Mesothelial cell of epicardium (in vitro differentiated cells): ENCODE data around the gene MYPOP. TPM values are rescaled to one million over a fixed set of nuclear protein-coding genes. Genes with fewer than 3 reads are reported as not detected.

ENCODE experiments used
- DNase-seq, 2 experiments: peaks; one replicate each; pipeline ENCODE4 v3.0.0; 2021; ENCODE audit warnings: low spot score in 2 of 2; ENCODE audit not compliant: unreplicated experiment in 2 of 2
- H3K27ac Mint-ChIP-seq: 2 replicates; pipeline ENCODE4 v1.8.0; 2021; ENCODE audit warnings: mixed read lengths
- H3K27me3 Mint-ChIP-seq: 2 replicates; pipeline ENCODE4 v1.8.0; 2021; ENCODE audit warnings: low read depth, mixed read lengths
- H3K36me3 Mint-ChIP-seq: 2 replicates; pipeline ENCODE4 v1.8.0; 2021; ENCODE audit warnings: mixed read lengths
- H3K4me1 Mint-ChIP-seq: 2 replicates; pipeline ENCODE4 v1.8.0; 2021; ENCODE audit warnings: mixed read lengths
- H3K4me3 Mint-ChIP-seq: 2 replicates; pipeline ENCODE4 v1.8.0; 2021; ENCODE audit warnings: mild to moderate bottlenecking, moderate library complexity, mixed read lengths
- H3K9me3 Mint-ChIP-seq: 2 replicates; pipeline ENCODE4 v1.8.0; 2021; ENCODE audit warnings: mixed read lengths
- CTCF ChIP-seq: fragments of 200-600 bp; sonication (generic); IDR thresholded peaks from one replicate; pipeline ENCODE4 v1.5.0; 2021; ENCODE audit warnings: antibody characterized with exemption; ENCODE audit not compliant: unreplicated experiment
- total RNA-seq: library from RNA; stranded (reverse); gene quantifications from 3 replicates; pipeline ENCODE4 v1.2.1, GENCODE V29; 2021

The MYPOP gene
- total RNA-seq, 1 donor from 2014 or later: 10.4 TPM

- Mint-ChIP-seq H3K27ac (no peak overlapping the region), H3K4me3 (peak overlapping the region; percentile 59), H3K36me3 (peaks cover 3% of the 10 kb centered on the region), H3K4me1 (peaks cover 25% of the 10 kb centered on the region), H3K27me3 (no peaks in the 10 kb centered on the region), H3K9me3 (no peaks in the 10 kb centered on the region)
- TF ChIP-seq CTCF: no peak
- DNase-seq: no peak
Measured at GRCh38 chr19:45884682-45885555, 17.5 kb downstream of the MYPOP start.

- H3K4me1 Mint-ChIP-seq: peaks cover 25% of the 10 kb centered on the region
- no peak for TF ChIP-seq CTCF
- peak overlapping the region; percentile 71 for H3K4me3 Mint-ChIP-seq
- H3K9me3 Mint-ChIP-seq: no peaks in the 10 kb centered on the region
- no peak overlapping the region for H3K27ac Mint-ChIP-seq
- DNase-seq: no peak
- H3K36me3 Mint-ChIP-seq: peaks cover 3% of the 10 kb centered on the region
- H3K27me3 Mint-ChIP-seq: no peaks in the 10 kb centered on the region
Measured at GRCh38 chr19:45883881-45884681, 18.3 kb downstream of the MYPOP start.

GRCh38 chr19:45883586-45883880, 18.9 kb downstream of the MYPOP start:
- no peak for TF ChIP-seq CTCF
- DNase-seq: no peak
- H3K27ac Mint-ChIP-seq: peak overlapping the region; percentile 49
- H3K36me3 Mint-ChIP-seq: peaks cover 3% of the 10 kb centered on the region
- H3K4me1 Mint-ChIP-seq: peaks cover 25% of the 10 kb centered on the region
- H3K9me3 Mint-ChIP-seq: no peaks in the 10 kb centered on the region
- peak overlapping the region; percentile 71 for H3K4me3 Mint-ChIP-seq
- H3K27me3 Mint-ChIP-seq: no peaks in the 10 kb centered on the region

- DNase-seq: peak in 1 of 2 experiments; percentile 85
- H3K4me1 Mint-ChIP-seq: peaks cover 25% of the 10 kb centered on the region
- no peaks in the 10 kb centered on the region for H3K9me3 Mint-ChIP-seq
- TF ChIP-seq CTCF: peak; percentile 78
- H3K4me3 Mint-ChIP-seq: peak overlapping the region; percentile 71
- H3K27me3 Mint-ChIP-seq: no peaks in the 10 kb centered on the region
- peaks cover 3% of the 10 kb centered on the region for H3K36me3 Mint-ChIP-seq
- peak overlapping the region; percentile 49 for H3K27ac Mint-ChIP-seq
Measured at GRCh38 chr19:45882652-45883585, 19.5 kb downstream of the MYPOP start.

- peak overlapping the region; percentile 71 for H3K4me3 Mint-ChIP-seq
- DNase-seq: no peak
- H3K36me3 Mint-ChIP-seq: peaks cover 3% of the 10 kb centered on the region
- H3K9me3 Mint-ChIP-seq: no peaks in the 10 kb centered on the region
- H3K4me1 Mint-ChIP-seq: peaks cover 26% of the 10 kb centered on the region
- no peak for TF ChIP-seq CTCF
- H3K27ac Mint-ChIP-seq: peak overlapping the region; percentile 18
- no peaks in the 10 kb centered on the region for H3K27me3 Mint-ChIP-seq
Measured at GRCh38 chr19:45881909-45882528, 20.4 kb downstream of the MYPOP start.
